Brain microvascular endothelial cell (primary cell): ENCODE measurements around the gene YAP1.

Experiments used
- DNase-seq: peaks from one replicate; pipeline ENCODE4 v3.0.0-alpha.2; 2020
- H3K27ac ChIP-seq: fragments of 250-450 bp; sonication (Bioruptor Pico); 2 replicates; pipeline ENCODE4 v1.5.1; 2020; ENCODE audit warnings: mild to moderate bottlenecking, moderate library complexity
- H3K27me3 ChIP-seq: fragments of 250-450 bp; sonication (Bioruptor Pico); replicated peaks from 2 replicates; pipeline ENCODE4 v1.5.1; 2020; ENCODE audit warnings: mild to moderate bottlenecking
- H3K36me3 ChIP-seq: fragments of 250-450 bp; sonication (Bioruptor Pico); replicated peaks from 2 replicates; pipeline ENCODE4 v1.5.1; 2020; ENCODE audit warnings: mild to moderate bottlenecking
- H3K4me3 ChIP-seq: 2 replicates; pipeline ENCODE4 v1.5.1; 2011; ENCODE audit warnings: low read depth, mild to moderate bottlenecking, control low read depth, low read length, moderate library complexity
- CTCF ChIP-seq: IDR thresholded peaks from 2 replicates; pipeline ENCODE4 v1.5.1; 2011; ENCODE audit warnings: low read depth, mild to moderate bottlenecking, moderate library complexity, low read length, control low read depth, inconsistent platforms; ENCODE audit errors: missing control alignments
- in situ Hi-C: cut with HindIII; loops from 2 replicates; pipeline ENCODE4 v1.10.0; 2017; ENCODE audit warnings: low sequenced_read_pairs, low pct_ligation_motif_present

Gene YAP1

GRCh38 chr11:102239448-102239847 is 129.2 kb downstream of the YAP1 start:
- H3K36me3 ChIP-seq: no peaks in the 10 kb centered on the region
- no peak for DNase-seq
- in situ Hi-C loops: no loop called here
- H3K4me3 ChIP-seq: no peak overlapping the region
- TF ChIP-seq CTCF: no peak
- no peaks in the 10 kb centered on the region for H3K27me3 ChIP-seq
- H3K27ac ChIP-seq: no peak overlapping the region

- in situ Hi-C loops: no loop called here
- TF ChIP-seq CTCF: no peak
- Histone ChIP-seq H3K4me3 (no peak overlapping the region), H3K27ac (no peak overlapping the region), H3K36me3 (no peaks in the 10 kb centered on the region), H3K27me3 (no peaks in the 10 kb centered on the region)
- no peak for DNase-seq
Measured at GRCh38 chr11:102239911-102240310, 129.7 kb downstream of the YAP1 start.

- Histone ChIP-seq H3K4me3 (no peak overlapping the region), H3K27ac (peak overlapping the region; percentile 16), H3K27me3 (no peaks in the 10 kb centered on the region), H3K36me3 (no peaks in the 10 kb centered on the region)
- no peak for TF ChIP-seq CTCF
- DNase-seq: peak; percentile 57
- in situ Hi-C loops: no loop called here
Measured at GRCh38 chr11:102240502-102240901, 130.3 kb downstream of the YAP1 start.

- TF ChIP-seq CTCF: no peak
- Histone ChIP-seq H3K27me3 (no peaks in the 10 kb centered on the region), H3K27ac (no peak overlapping the region), H3K4me3 (no peak overlapping the region), H3K36me3 (no peaks in the 10 kb centered on the region)
- in situ Hi-C loops: no loop called here
- DNase-seq: peak; percentile 24
Measured at GRCh38 chr11:102241026-102241425, 130.8 kb downstream of the YAP1 start.

- no peak for TF ChIP-seq CTCF
- H3K27me3 ChIP-seq: no peaks in the 10 kb centered on the region
- DNase-seq: no peak
- in situ Hi-C loops: no loop called here
- no peaks in the 10 kb centered on the region for H3K36me3 ChIP-seq
- H3K27ac ChIP-seq: no peak overlapping the region
- no peak overlapping the region for H3K4me3 ChIP-seq
Measured at GRCh38 chr11:102243399-102243884, 133.2 kb downstream of the YAP1 start.

- in situ Hi-C loops: no loop called here
- H3K27me3 ChIP-seq: no peaks in the 10 kb centered on the region
- H3K27ac ChIP-seq: peak overlapping the region; percentile 21
- H3K36me3 ChIP-seq: no peaks in the 10 kb centered on the region
- peak; percentile 84 for DNase-seq
- TF ChIP-seq CTCF: no peak
- H3K4me3 ChIP-seq: no peak overlapping the region
Measured at GRCh38 chr11:102244681-102245409, 134.6 kb downstream of the YAP1 start.
